ENCODE results near the gene BICC1. TPM values are rescaled to one million over a fixed set of nuclear protein-coding genes. Genes with fewer than 3 reads are reported as not detected.

BICC1 gene
- total and polyA plus RNA-seq, 2 of the 13 experiments (the other 11 are each of a cell fraction or from before 2014, with no cell fraction given), result 0.18 to 1.5 TPM

DNA sequence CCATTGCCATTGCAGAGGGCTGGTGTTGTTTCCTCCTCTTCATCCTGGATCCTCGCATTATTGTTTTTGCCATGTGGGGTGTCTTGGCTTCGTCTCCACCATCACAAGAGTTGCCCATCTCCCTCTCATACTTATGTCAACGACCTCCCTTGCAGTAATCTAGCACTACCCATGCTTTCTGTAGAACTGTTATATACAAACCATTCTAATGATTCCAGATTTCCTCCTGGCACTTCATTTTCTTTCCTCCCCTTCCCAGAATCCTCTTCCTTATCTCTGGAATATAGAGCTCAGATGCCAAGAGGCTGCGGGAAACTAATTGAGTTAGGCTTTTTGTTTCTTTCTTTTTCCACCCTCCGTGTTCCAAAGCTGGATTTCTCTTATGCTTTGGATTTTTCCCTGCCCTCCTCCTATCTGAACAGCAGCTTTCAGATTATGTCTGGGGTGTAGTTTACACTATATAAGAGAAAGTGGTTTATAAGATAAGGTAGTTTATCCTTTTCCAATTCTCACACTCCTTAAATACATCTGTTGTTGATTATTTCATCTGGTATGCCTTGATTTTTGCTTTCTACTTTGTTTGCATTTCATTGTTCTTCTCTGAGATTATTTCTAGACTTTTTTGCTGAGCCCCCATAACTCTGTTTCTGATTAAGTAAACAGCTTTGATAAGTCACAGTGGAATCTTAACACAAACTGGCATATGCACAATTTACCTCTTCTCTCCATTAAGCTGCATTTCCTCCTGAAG lies 264.1 kb downstream of the BICC1 start:
- FAIRE-seq (no peak), DNase-seq (ENCODE audit: low spot score) (no peak), ATAC-seq (no peak)
- no peak overlapping the region for H3K27ac ChIP-seq (ENCODE audit: extremely low read length, insufficient read depth, low read length)
- intact Hi-C loops (cut with micrococcal nuclease; ENCODE audit: unreplicated experiment), result no loop called here
- H3K36me3 ChIP-seq (replicated peaks in 1 of 2; ENCODE audit: control insufficient read depth in 1 of 2, insufficient read depth in 2 of 2, low read length in 2 of 2), result no peaks in the 10 kb centered on the region
- no peak for TF ChIP-seq ZMYM4 (CRISPR knock-in tag; IDR thresholded peaks at IDR 0.05)
- TF ChIP-seq PCBP2 (optimal IDR thresholded peaks at IDR 0.05; ENCODE audit: low read depth, low read length, poor library complexity, severe bottlenecking), result no peak
- TF ChIP-seq, protein P1, sequence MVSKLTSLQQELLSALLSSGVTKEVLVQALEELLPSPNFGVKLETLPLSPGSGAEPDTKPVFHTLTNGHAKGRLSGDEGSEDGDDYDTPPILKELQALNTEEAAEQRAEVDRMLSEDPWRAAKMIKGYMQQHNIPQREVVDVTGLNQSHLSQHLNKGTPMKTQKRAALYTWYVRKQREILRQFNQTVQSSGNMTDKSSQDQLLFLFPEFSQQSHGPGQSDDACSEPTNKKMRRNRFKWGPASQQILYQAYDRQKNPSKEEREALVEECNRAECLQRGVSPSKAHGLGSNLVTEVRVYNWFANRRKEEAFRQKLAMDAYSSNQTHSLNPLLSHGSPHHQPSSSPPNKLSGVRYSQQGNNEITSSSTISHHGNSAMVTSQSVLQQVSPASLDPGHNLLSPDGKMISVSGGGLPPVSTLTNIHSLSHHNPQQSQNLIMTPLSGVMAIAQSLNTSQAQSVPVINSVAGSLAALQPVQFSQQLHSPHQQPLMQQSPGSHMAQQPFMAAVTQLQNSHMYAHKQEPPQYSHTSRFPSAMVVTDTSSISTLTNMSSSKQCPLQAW (CRISPR knock-in tag; IDR thresholded peaks at IDR 0.05), result no peak
- no peak for TF ChIP-seq ZNF12 (CRISPR knock-in tag; IDR thresholded peaks at IDR 0.05)
- TF ChIP-seq ZMAT3 (CRISPR knock-in tag; conservative IDR thresholded peaks at IDR 0.05), result no peak
- TF ChIP-seq, protein P2, sequence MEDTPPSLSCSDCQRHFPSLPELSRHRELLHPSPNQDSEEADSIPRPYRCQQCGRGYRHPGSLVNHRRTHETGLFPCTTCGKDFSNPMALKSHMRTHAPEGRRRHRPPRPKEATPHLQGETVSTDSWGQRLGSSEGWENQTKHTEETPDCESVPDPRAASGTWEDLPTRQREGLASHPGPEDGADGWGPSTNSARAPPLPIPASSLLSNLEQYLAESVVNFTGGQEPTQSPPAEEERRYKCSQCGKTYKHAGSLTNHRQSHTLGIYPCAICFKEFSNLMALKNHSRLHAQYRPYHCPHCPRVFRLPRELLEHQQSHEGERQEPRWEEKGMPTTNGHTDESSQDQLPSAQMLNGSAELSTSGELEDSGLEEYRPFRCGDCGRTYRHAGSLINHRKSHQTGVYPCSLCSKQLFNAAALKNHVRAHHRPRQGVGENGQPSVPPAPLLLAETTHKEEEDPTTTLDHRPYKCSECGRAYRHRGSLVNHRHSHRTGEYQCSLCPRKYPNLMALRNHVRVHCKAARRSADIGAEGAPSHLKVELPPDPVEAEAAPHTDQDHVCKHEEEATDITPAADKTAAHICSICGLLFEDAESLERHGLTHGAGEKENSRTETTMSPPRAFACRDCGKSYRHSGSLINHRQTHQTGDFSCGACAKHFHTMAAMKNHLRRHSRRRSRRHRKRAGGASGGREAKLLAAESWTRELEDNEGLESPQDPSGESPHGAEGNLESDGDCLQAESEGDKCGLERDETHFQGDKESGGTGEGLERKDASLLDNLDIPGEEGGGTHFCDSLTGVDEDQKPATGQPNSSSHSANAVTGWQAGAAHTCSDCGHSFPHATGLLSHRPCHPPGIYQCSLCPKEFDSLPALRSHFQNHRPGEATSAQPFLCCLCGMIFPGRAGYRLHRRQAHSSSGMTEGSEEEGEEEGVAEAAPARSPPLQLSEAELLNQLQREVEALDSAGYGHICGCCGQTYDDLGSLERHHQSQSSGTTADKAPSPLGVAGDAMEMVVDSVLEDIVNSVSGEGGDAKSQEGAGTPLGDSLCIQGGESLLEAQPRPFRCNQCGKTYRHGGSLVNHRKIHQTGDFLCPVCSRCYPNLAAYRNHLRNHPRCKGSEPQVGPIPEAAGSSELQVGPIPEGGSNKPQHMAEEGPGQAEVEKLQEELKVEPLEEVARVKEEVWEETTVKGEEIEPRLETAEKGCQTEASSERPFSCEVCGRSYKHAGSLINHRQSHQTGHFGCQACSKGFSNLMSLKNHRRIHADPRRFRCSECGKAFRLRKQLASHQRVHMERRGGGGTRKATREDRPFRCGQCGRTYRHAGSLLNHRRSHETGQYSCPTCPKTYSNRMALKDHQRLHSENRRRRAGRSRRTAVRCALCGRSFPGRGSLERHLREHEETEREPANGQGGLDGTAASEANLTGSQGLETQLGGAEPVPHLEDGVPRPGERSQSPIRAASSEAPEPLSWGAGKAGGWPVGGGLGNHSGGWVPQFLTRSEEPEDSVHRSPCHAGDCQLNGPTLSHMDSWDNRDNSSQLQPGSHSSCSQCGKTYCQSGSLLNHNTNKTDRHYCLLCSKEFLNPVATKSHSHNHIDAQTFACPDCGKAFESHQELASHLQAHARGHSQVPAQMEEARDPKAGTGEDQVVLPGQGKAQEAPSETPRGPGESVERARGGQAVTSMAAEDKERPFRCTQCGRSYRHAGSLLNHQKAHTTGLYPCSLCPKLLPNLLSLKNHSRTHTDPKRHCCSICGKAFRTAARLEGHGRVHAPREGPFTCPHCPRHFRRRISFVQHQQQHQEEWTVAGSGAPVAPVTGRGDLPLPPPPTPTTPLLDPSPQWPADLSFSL (CRISPR knock-in tag; IDR thresholded peaks at IDR 0.05), result no peak
- TF ChIP-seq SMAD1 (CRISPR knock-in tag; IDR thresholded peaks at IDR 0.05; ENCODE audit: borderline replicate concordance, low read depth), result no peak
- TF ChIP-seq ZNF607 (CRISPR knock-in tag; IDR thresholded peaks at IDR 0.05; ENCODE audit: borderline replicate concordance), result no peak
- TF ChIP-seq IKZF1 (IDR thresholded peaks at IDR 0.05), result no peak
- TF ChIP-seq MXI1 (IDR thresholded peaks at IDR 0.05; ENCODE audit: borderline replicate concordance, low read depth, low read length), result no peak
- TF ChIP-seq SNAPC2 (CRISPR knock-in tag; IDR thresholded peaks at IDR 0.05), result no peak
- TF ChIP-seq ZNF703 (CRISPR knock-in tag; IDR thresholded peaks at IDR 0.05; ENCODE audit: borderline replicate concordance), result no peak
- TF ChIP-seq SIX4 (CRISPR knock-in tag; IDR thresholded peaks at IDR 0.05), result no peak
- TF ChIP-seq CHD4 (IDR thresholded peaks at IDR 0.05; ENCODE audit: borderline replicate concordance, low read length), result no peak
- no peak for TF ChIP-seq ZNF180 (CRISPR knock-in tag; IDR thresholded peaks at IDR 0.05; ENCODE audit: borderline replicate concordance, low read depth)
- no peak overlapping the region for H3K4me3 ChIP-seq (replicated peaks in 1 of 3; ENCODE audit: insufficient read depth in 1 of 3, low read depth in 2 of 3, low read length in 3 of 3)
- no TSS peak for BruUV-seq (replicated peaks)
- H3K9ac ChIP-seq (ENCODE audit: insufficient read depth, low read depth, low read length), result no peak overlapping the region
- 81% methylated on average over 5 of the region's 5 CpGs for WGBS (ENCODE audit: low lambda C conversion rate)
- H3K79me2 ChIP-seq (ENCODE audit: insufficient read depth, low read length), result no peaks in the 10 kb centered on the region
- H3K27me3 ChIP-seq (ENCODE audit: control insufficient read depth in 1 of 2, insufficient read depth in 2 of 2, low read length in 2 of 2), result no peaks in the 10 kb centered on the region
- no peaks in the 10 kb centered on the region for H4K20me1 ChIP-seq (ENCODE audit: insufficient read depth, low read length)
- no peak overlapping the region for H2AFZ ChIP-seq (ENCODE audit: low read length)
- no peaks in the 10 kb centered on the region for H3K9me3 ChIP-seq (ENCODE audit: low read length)
- CTCF ChIA-PET (ENCODE audit: low intra/inter-chr PET ratio, low total read pairs), result no interaction called here
- POLR2A ChIA-PET, result no interaction called here
- no peaks in the 10 kb centered on the region for H3K4me1 ChIP-seq (ENCODE audit: insufficient read depth, low read length)
- H3K4me2 ChIP-seq (ENCODE audit: low read depth, low read length), result no peak overlapping the region
- in situ Hi-C loops (cut with HindIII; ENCODE audit: extremely low pct_ligation_motif_present, low pct_unique_long_range_greater_than_20kb), result loop anchor here (25.0 kb wide), 2 partner anchors 1036 to 1261 kb away; no protein-coding TSS in a partner anchor
